Activated naive CD8-positive, alpha-beta T cell (primary cell): ENCODE measurements around the gene S1PR3.

Source experiments
- H3K27ac Mint-ChIP-seq: one replicate; pipeline ENCODE4 v1.8.0; 2021; ENCODE audit warnings: mixed read lengths
- H3K27me3 Mint-ChIP-seq: one replicate; pipeline ENCODE4 v1.8.0; 2021; ENCODE audit warnings: mixed read lengths
- H3K36me3 Mint-ChIP-seq: one replicate; pipeline ENCODE4 v1.8.0; 2021; ENCODE audit warnings: mixed read lengths
- H3K4me1 Mint-ChIP-seq: one replicate; pipeline ENCODE4 v1.8.0; 2021; ENCODE audit warnings: low read depth, mixed read lengths
- H3K4me3 Mint-ChIP-seq: one replicate; pipeline ENCODE4 v1.8.0; 2021; ENCODE audit warnings: mild to moderate bottlenecking, mixed read lengths
- H3K9me3 Mint-ChIP-seq: one replicate; pipeline ENCODE4 v1.8.0; 2021; ENCODE audit warnings: low read depth, mixed read lengths

The S1PR3 gene

DNA sequence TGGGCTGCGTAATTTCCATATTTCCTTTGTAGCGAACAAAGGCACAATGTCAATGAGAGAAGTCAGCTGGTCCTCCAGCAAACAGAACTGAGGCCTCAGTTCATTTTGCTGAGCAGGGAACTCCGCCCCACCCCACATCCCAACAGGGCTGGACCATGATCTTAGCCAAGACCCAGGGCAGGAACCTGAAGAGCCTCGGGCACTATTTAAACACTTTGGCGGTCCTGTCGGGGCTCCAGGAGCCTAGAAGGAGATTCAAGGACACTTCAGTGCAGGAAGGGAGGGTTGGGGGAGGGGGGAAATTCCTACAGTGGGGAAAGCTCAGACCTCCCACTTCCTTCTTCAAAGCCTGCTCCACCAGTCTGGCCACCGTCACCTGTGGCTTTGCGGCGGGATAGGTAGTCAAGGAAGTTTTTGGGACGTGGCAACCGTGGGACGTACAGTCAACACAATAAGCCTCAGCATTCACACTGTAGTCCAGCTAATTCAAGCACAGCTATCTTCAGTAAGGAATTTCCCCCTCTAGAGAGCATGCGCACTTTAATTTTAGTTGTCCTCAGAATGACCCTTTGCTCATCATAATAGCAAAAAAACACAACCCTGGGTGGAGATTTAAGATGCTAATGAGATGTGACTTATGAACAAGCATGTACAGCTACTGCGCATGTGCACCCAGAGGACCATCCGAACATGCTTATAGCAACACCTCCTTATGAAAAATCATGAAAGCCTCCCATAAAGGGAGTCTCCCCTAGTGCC, 30.9 kb downstream of the S1PR3 start:
- H3K36me3 Mint-ChIP-seq: peaks cover 4% of the 10 kb centered on the region
- no peaks in the 10 kb centered on the region for H3K4me1 Mint-ChIP-seq
- H3K4me3 Mint-ChIP-seq: no peak overlapping the region
- no peak overlapping the region for H3K27ac Mint-ChIP-seq
- H3K27me3 Mint-ChIP-seq: peaks cover 1% of the 10 kb centered on the region
- no peaks in the 10 kb centered on the region for H3K9me3 Mint-ChIP-seq

DNA sequence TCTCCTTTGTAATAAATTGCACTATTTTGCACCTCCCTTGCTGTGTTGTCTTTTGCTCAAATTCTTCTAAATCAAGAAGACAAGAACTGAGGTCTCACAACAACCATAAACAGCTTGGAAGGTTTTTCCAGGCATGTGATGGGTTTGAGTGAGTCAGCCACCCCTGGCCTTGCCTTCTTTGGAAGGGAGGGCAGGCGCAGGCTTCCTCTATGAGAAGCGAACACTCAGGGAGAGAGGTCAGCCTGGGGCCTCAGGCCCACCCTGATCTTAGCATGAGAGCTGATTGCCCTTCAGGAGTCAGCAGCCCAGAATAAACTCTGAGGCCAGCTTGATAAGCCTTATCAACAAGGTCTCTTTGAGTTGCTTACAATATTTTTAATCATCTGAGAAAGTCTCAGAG, 31.6 kb downstream of the S1PR3 start:
- Mint-ChIP-seq H3K4me1 (no peaks in the 10 kb centered on the region), H3K4me3 (no peak overlapping the region), H3K36me3 (peaks cover 4% of the 10 kb centered on the region), H3K27ac (no peak overlapping the region), H3K9me3 (no peaks in the 10 kb centered on the region), H3K27me3 (peaks cover 5% of the 10 kb centered on the region)

DNA sequence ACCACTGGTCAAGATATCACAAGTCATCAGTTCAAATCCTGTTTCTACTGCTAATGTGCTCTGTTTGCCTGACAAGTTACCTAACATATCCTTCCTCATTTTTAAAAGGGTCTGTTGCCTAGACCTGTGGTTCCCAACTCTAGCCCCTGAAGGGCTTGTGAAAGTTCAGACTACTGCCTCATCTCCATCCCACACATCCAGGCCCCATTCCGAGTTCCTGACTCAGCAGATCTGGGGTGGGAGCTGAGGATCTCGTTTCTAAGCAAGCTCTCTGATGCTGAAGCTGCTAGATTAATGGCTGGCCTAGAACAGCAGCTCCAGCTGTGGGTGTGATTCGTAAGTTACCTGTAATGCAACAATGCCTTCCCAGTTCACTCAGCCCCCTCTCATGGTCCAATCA, 32.5 kb downstream of the S1PR3 start:
- no peaks in the 10 kb centered on the region for H3K9me3 Mint-ChIP-seq
- H3K36me3 Mint-ChIP-seq: peaks cover 4% of the 10 kb centered on the region
- peaks cover 7% of the 10 kb centered on the region for H3K27me3 Mint-ChIP-seq
- no peaks in the 10 kb centered on the region for H3K4me1 Mint-ChIP-seq
- H3K4me3 Mint-ChIP-seq: no peak overlapping the region
- no peak overlapping the region for H3K27ac Mint-ChIP-seq

DNA sequence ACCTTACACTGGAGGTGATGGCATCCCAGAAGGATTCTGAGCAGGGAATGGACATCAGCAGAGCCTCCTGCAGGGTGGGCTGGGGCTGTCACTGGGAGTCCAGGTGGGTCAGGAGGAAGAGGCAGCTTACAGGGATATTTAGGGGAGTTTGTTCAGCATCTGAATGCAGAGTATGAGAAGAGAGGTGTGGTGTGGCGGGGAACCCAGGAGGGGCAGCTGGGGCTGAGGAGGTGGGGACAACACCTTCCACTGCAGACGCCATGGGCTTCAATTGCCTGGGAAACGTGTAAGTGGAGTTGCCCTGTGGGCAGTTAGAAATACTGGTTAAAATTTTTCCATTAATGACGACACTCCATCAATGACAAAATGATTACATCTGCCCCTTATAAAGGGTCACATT, 33.5 kb downstream of the S1PR3 start:
- peaks cover 8% of the 10 kb centered on the region for H3K36me3 Mint-ChIP-seq
- H3K4me1 Mint-ChIP-seq: no peaks in the 10 kb centered on the region
- H3K27ac Mint-ChIP-seq: no peak overlapping the region
- peaks cover 7% of the 10 kb centered on the region for H3K27me3 Mint-ChIP-seq
- no peak overlapping the region for H3K4me3 Mint-ChIP-seq
- peaks cover 6% of the 10 kb centered on the region for H3K9me3 Mint-ChIP-seq

DNA sequence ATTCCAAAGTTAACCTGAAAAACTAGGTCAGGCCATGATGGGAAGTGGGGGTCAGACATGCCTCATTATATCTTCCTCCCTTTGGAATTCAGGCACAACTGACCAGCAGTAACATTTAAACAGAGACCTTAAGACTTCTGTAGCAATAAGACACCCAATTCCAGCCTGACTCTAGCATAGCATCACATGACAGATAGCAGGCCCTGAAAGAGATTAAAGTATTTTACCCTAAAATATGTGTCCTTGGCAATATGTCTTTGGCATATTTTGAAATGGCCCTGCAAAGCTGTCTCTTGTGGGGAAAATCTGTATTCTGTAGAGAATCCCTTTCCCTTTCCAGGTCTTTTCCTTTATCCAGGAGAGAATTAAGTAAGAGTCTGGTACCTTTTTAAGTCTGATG, 34.3 kb downstream of the S1PR3 start:
- peaks cover 8% of the 10 kb centered on the region for H3K36me3 Mint-ChIP-seq
- no peaks in the 10 kb centered on the region for H3K4me1 Mint-ChIP-seq
- H3K4me3 Mint-ChIP-seq: no peak overlapping the region
- peaks cover 7% of the 10 kb centered on the region for H3K27me3 Mint-ChIP-seq
- peaks cover 13% of the 10 kb centered on the region for H3K9me3 Mint-ChIP-seq
- H3K27ac Mint-ChIP-seq: no peak overlapping the region

DNA sequence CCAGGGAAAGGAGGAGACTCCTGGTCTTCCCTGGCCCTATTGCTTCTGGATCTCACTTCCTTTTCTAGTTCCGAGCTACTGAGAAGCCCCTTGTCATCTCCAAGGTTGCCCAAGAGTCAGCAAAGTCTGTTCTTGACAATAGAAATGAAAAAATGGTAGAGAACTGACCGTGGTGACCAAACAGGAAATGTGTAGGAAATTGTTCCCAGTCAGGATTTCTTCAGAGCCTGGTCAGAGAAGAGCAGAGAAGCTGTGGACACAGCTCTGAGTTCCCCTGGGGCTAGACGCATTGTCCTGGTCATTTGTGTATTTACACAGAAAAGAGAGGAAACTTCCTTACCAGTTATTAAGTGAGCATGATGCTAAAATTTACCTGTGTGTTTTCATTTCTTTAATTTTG, 35.6 kb downstream of the S1PR3 start:
- Mint-ChIP-seq H3K27ac (no peak overlapping the region), H3K27me3 (peaks cover 9% of the 10 kb centered on the region), H3K36me3 (peaks cover 8% of the 10 kb centered on the region), H3K4me1 (no peaks in the 10 kb centered on the region), H3K4me3 (no peak overlapping the region), H3K9me3 (peaks cover 13% of the 10 kb centered on the region)

DNA sequence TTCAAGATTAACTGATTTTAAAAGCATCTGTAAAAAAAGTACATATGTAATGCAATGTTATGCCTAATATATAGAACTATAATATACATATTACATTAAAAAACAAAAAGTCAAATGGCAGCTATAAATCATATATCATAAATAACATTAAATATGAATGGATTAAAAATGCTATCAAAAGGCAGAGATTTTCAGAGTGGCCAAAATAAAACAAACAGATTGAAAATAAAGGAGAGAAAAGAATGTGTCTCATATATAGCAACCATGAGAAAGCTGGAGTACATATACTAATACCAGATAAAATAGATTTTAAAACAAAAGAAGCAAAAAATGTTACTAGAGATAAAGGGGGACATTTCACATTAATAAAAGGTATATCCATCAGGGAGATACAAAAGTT, 38.5 kb downstream of the S1PR3 start:
- peaks cover 12% of the 10 kb centered on the region for H3K27me3 Mint-ChIP-seq

DNA sequence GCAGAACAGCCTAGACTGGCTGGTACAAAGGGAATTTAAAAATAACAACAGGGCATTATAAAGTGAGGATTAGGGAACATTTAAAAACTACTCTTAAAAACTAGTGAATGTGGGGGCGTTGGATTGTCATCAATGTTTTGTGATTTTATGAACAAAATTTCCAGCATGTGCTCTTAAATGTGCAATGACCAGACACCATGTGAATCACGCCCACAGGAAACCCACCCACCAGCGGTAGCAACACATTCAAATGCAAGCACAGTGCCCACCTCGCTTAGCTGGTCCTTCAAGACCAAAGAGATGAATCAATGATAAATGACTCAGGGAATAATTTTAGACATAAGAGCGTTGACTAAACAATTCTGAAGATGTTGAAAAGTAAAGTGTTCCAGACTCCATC, 40.9 kb downstream of the S1PR3 start:
- no peak overlapping the region for H3K4me3 Mint-ChIP-seq
- peaks cover 3% of the 10 kb centered on the region for H3K36me3 Mint-ChIP-seq
- H3K27me3 Mint-ChIP-seq: peaks cover 23% of the 10 kb centered on the region
- no peaks in the 10 kb centered on the region for H3K4me1 Mint-ChIP-seq
- no peak overlapping the region for H3K27ac Mint-ChIP-seq
- H3K9me3 Mint-ChIP-seq: peaks cover 13% of the 10 kb centered on the region

More for the DNA sequence above, 38.5 kb downstream of the S1PR3 start:
- peaks cover 8% of the 10 kb centered on the region for H3K36me3 Mint-ChIP-seq
- H3K27ac Mint-ChIP-seq: no peak overlapping the region
- H3K4me1 Mint-ChIP-seq: no peaks in the 10 kb centered on the region
- no peak overlapping the region for H3K4me3 Mint-ChIP-seq
- peaks cover 13% of the 10 kb centered on the region for H3K9me3 Mint-ChIP-seq

DNA sequence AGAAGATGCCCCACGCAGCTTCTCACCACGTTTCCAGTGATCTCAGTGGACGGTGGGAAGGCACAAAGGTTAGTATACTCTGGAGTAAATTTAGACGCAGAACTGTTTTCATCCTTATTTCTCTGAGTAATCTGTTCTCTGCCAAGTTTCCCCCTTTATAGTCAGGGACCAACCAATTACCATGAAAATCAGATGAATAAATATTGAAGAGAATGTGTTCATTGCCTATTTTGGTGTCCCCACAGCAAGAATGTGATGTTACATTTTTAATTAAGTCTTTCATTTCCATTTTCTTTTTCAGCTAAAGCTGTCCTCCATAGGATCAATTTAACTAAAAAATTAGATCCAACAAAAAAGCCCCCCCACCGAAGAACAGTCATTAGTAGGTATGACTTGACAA, 41.4 kb downstream of the S1PR3 start:
- Mint-ChIP-seq H3K4me1 (no peaks in the 10 kb centered on the region), H3K27ac (no peak overlapping the region), H3K9me3 (peaks cover 13% of the 10 kb centered on the region), H3K27me3 (peaks cover 22% of the 10 kb centered on the region), H3K4me3 (no peak overlapping the region), H3K36me3 (peaks cover 3% of the 10 kb centered on the region)

DNA sequence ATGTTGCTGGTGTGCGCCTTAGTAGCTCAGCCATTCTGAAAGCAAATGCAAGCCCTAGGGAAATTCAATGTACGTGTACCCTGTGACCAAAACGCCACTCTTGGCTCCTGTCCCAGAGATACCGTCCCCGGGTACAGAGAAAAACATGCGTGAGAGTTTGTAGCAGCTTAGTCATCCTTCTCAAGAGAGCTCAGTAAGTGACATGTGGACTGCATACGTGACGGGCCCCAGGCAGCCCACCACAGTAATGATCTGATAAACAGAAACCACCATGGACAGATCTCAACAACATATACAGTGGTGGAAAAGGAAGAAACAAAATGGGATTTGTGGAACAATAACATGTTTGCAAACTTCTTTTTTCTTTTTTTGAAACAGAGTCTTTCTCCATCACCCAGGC, 45.1 kb downstream of the S1PR3 start:
- Mint-ChIP-seq H3K27ac (no peak overlapping the region), H3K9me3 (no peaks in the 10 kb centered on the region), H3K27me3 (peaks cover 19% of the 10 kb centered on the region), H3K36me3 (no peaks in the 10 kb centered on the region), H3K4me3 (no peak overlapping the region), H3K4me1 (no peaks in the 10 kb centered on the region)

DNA sequence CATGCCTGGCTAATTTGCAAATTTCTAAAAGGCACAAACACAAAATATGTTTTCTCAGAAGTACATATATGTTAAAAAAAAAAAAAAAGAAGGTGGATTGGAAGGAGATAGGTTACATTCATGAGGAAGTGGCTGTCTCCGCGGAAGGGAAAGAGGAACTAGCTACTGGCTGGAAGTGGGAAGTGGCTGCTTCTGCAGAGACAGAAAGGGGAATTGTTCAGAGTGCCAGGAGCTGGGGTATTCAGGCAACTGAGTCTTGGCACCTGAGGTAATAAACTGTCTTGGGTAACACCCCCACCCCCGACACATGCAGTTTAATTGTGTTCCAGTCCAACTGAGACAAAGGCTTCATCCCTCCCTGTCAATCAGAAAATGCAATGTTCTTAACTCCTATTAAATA, 45.6 kb downstream of the S1PR3 start:
- Mint-ChIP-seq H3K9me3 (no peaks in the 10 kb centered on the region), H3K4me3 (no peak overlapping the region), H3K27ac (no peak overlapping the region), H3K4me1 (no peaks in the 10 kb centered on the region), H3K27me3 (peaks cover 19% of the 10 kb centered on the region), H3K36me3 (no peaks in the 10 kb centered on the region)

DNA sequence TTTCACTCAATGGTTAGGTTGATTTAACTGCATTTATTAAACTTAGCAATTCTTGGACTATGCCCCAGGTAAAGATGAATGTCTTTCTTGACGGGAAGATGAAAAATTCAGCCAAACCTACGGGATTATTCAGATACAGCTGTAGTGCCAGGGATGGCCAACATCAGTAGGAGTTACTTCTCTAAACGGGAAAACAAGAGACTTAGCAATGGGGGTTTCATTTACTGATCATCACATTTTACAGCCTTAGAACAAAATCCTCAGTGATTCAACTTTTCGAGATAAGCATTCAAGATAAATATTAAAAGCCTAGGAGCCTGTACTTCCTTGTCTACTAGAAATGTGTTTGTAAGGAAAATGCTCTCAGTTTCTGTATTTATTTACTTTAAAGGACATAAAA, 46.1 kb downstream of the S1PR3 start:
- H3K36me3 Mint-ChIP-seq: no peaks in the 10 kb centered on the region
- H3K9me3 Mint-ChIP-seq: no peaks in the 10 kb centered on the region
- no peak overlapping the region for H3K27ac Mint-ChIP-seq
- H3K4me1 Mint-ChIP-seq: no peaks in the 10 kb centered on the region
- H3K4me3 Mint-ChIP-seq: no peak overlapping the region
- H3K27me3 Mint-ChIP-seq: peaks cover 19% of the 10 kb centered on the region

DNA sequence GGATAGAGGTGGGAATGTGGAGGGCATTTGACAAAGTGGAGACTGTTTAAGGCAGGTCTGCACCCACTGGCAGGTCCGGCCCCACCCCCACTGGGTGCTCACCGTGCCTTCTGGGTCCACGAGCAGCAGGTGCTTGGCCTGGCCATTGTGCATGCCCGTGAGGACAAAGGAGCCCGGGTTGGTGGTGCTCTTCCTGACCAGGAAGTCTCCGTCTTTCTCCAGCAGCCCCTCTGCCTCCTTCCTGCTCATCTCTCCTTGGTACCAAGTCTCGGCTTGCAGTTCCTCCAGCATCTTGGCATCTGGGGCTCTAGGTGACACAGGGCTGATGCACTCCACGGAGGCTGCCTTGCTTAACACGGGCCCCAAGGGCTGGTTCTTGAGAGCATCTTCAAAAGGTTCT, 46.6 kb downstream of the S1PR3 start:
- no peak overlapping the region for H3K4me3 Mint-ChIP-seq

DNA sequence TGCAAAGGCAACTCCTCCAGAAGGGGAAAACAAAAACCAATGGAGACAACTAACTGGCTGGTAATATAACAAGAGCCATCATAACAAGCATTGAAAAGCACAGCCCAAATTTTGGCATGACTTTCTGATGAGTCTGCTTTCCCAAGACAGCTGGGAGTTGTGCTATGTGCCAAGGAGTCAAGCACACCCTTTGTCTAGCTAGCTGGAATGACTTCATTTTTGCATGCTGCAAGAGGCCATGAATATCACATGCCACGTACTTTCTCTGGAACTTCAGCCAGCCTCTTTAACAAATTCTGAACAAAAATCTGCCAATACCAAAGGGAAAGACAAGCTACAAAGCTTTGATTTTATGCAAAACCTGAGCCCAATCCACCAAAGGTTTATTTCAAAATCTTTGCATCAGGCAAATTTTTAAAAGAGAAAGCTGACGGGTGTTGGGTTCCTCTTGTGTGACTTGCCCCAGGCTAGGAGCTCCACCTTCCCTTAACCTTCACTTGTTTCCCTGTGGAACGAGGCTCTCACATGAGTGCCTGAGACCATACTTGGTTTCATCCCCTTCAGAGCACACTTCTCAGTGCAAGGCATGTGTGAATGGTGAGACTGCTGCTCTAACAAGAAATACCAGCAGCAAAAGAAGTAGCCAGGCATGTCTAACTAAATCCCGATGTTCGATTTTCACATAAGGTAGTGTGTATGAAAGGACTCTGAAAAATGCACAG, 47.3 kb downstream of the S1PR3 start:
- H3K36me3 Mint-ChIP-seq: no peaks in the 10 kb centered on the region
- H3K4me3 Mint-ChIP-seq: no peak overlapping the region
- no peak overlapping the region for H3K27ac Mint-ChIP-seq
- no peaks in the 10 kb centered on the region for H3K4me1 Mint-ChIP-seq
- H3K27me3 Mint-ChIP-seq: peaks cover 19% of the 10 kb centered on the region
- no peaks in the 10 kb centered on the region for H3K9me3 Mint-ChIP-seq

More for the DNA sequence above, 46.6 kb downstream of the S1PR3 start:
- Mint-ChIP-seq H3K36me3 (no peaks in the 10 kb centered on the region), H3K27me3 (peaks cover 19% of the 10 kb centered on the region), H3K9me3 (no peaks in the 10 kb centered on the region), H3K4me1 (no peaks in the 10 kb centered on the region), H3K27ac (no peak overlapping the region)

DNA sequence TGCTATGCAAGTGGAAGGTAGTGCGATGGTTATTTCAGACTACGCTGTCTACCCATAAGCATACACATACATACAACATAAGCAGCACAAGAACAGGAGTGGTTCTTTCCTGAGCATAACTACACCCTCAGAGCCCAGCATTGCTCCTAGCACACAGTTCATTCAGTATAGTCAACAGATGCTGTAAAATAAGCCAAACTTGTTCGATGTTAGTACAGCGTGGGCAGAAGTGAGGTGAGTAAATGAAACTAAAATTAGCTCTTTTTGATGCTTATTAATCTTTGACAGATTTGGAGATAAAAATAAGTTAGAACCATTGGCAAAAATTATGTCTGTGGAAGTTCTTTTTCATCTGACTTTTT, 47.8 kb downstream of the S1PR3 start:
- Mint-ChIP-seq H3K9me3 (no peaks in the 10 kb centered on the region), H3K36me3 (no peaks in the 10 kb centered on the region), H3K4me3 (no peak overlapping the region), H3K27me3 (peaks cover 19% of the 10 kb centered on the region), H3K4me1 (no peaks in the 10 kb centered on the region), H3K27ac (no peak overlapping the region)

DNA sequence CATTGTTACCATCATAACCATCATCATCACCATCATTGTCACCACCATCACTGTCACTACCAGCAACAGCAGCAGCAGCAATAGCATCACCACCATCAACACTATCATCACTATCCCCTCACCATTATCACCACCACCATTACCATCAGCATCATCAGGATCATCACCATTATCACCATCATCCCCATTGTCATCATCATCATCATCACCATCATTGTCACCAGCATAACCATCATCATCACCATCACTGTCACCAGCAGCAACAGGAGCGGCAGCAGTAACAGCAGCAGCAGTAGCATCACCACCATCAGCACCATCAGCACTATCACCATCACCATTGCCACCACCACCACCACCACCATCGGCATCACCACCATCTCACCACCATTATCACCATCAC, 48.4 kb downstream of the S1PR3 start:
- no peak overlapping the region for H3K27ac Mint-ChIP-seq
- H3K27me3 Mint-ChIP-seq: peaks cover 15% of the 10 kb centered on the region
- H3K4me3 Mint-ChIP-seq: no peak overlapping the region
- H3K9me3 Mint-ChIP-seq: no peaks in the 10 kb centered on the region
- no peaks in the 10 kb centered on the region for H3K4me1 Mint-ChIP-seq
- no peaks in the 10 kb centered on the region for H3K36me3 Mint-ChIP-seq
